ENCODE data around the gene SLC16A13. TPM values are rescaled to one million over a fixed set of nuclear protein-coding genes. Genes with fewer than 3 reads are reported as not detected.
A peak's percentile ranks its signal among the peaks of the same experiment; 100 is the strongest.

The SLC16A13 gene
- total and polyA plus RNA-seq, 7 experiments from 2014 or later: 1.8 to 20.9 (median 4.4) TPM

DNA sequence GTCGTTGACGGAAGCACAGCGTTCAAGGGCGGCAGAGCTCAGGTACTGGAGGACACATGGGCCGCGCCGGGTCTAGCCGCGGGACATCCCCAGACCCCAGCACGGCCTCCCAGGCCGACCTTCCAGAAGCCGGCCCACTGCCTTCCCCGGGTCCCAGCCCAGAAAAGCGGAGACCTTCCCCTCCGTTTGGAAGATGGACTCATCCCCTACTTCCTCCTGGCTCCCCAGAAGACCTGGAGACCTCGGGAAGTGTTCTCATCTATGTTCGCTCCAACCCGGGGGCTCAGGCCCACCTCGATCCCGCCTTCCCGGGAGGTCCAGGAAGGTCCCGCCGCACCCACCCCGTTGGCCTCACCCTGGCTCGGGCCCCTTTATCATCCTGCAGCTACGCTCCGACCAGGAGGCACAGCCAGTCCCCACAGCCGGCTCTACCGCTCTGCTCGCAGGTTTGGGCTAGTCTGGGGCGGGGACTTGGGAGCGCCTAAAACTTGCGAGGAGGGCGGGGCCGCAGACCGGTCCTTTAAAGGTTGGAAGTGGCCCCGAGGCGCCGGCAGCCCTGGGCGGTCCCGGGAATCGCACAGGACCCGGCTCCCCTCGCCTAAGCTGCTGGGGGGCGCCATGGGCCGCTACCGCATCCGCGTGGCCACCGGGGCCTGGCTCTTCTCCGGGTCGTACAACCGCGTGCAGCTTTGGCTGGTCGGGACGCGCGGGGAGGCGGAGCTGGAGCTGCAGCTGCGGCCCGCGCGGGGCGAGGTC is 40.1 kb upstream of the SLC16A13 start, which contains the start of gene ALOX12:
ALOX12 (plus strand) TSS at position 550 of the 756 bp plus-strand sequence; CDS start at position 619, 69 bp downstream.
- peaks cover 0 to 12% (median 5%) of the 10 kb centered on the region in 7 donors for H3K4me1 Mint-ChIP-seq
- intact Hi-C loops (cut with micrococcal nuclease): no loop called here
- peak within 1 kb of the TSS in 1 of 10 donors; percentile 47 for H3K4me3 Mint-ChIP-seq
- Histone ChIP-seq H3K9me3 (ENCODE audit: control insufficient read depth in 2 of 3, low read length in 3 of 3) (no peaks in the 10 kb centered on the region), H3K4me3 (ENCODE audit: low read length) (no peak within 1 kb of the TSS), H3K36me3 (ENCODE audit: control insufficient read depth in 2 of 3, insufficient read depth in 3 of 3, low read length in 3 of 3) (peaks cover 0 to 40% (median 2%) of the 10 kb centered on the region in 3 experiments), H3K27ac (ENCODE audit: low read depth, low read length) (no peak within 1 kb of the TSS), H3K27me3 (ENCODE audit: control insufficient read depth in 2 of 2, insufficient read depth in 2 of 2, low read length in 2 of 2) (no peaks in the 10 kb centered on the region), H3K4me1 (ENCODE audit: control insufficient read depth in 2 of 2, insufficient read depth in 2 of 2, low read length in 2 of 2) (no peaks in the 10 kb centered on the region)
- POLR2A ChIA-PET: no interaction called here
- CTCF ChIA-PET: no interaction called here
- H3K27ac Mint-ChIP-seq: peak within 1 kb of the TSS in 2 of 9 donors; percentile 19 to 25
- ATAC-seq: peak; percentile 20
- peaks cover 4 to 28% (median 17%) of the 10 kb centered on the region in 5 donors for H3K36me3 Mint-ChIP-seq
- H3K27me3 Mint-ChIP-seq: no peaks in the 10 kb centered on the region
- peaks cover 0 to 2% (median 0%) of the 10 kb centered on the region in 11 donors for H3K9me3 Mint-ChIP-seq
- DNase-seq: no peak

DNA sequence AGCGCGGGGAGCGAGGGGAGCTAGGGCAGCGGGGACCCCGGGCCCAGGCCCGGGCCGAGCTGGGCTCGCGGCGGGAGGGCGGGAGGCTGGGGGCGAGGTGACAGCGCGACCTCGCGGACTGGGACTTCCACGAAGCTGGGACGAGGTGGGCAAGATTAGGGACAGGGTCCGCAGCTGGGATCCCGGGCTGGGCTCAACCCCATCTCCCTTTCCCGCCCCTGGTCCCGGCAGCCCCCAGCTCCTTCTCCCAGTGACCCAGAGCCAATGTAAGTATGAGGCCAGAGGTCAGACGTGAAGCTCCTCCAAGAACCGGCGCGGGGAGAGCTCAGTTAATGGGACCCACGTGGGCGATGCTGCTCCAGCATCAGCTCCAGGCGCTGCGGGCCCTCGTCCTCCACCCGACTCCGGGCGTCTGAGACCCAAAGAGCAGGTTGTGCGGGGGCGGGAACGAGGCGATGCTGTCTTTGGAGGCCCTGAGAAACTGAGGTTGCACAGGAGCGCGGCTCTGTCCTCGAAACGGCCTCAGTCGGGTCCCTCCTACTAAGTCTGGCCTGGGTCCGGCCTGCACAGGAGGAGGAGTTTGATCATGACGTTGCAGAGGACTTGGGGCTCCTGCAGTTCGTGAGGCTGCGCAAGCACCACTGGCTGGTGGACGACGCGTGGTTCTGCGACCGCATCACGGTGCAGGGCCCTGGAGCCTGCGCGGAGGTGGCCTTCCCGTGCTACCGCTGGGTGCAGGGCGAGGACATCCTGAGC is 39.4 kb upstream of the SLC16A13 start:
- H3K4me3 Mint-ChIP-seq: no peak overlapping the region
- peaks cover 0 to 12% (median 5%) of the 10 kb centered on the region in 7 donors for H3K4me1 Mint-ChIP-seq
- DNase-seq: no peak
- peaks cover 0 to 2% (median 0%) of the 10 kb centered on the region in 11 donors for H3K9me3 Mint-ChIP-seq
- no peaks in the 10 kb centered on the region for H3K9me3 ChIP-seq (ENCODE audit: control insufficient read depth in 2 of 3, low read length in 3 of 3)
- H3K4me3 ChIP-seq (ENCODE audit: low read length): no peak overlapping the region
- intact Hi-C loops (cut with micrococcal nuclease): no loop called here
- no peaks in the 10 kb centered on the region for H3K4me1 ChIP-seq (ENCODE audit: control insufficient read depth in 2 of 2, insufficient read depth in 2 of 2, low read length in 2 of 2)
- H3K27me3 ChIP-seq (ENCODE audit: control insufficient read depth in 2 of 2, insufficient read depth in 2 of 2, low read length in 2 of 2): no peaks in the 10 kb centered on the region
- H3K27me3 Mint-ChIP-seq: no peaks in the 10 kb centered on the region
- ChIA-PET POLR2A (no interaction called here), CTCF (no interaction called here)
- H3K36me3 Mint-ChIP-seq: peaks cover 4 to 32% (median 21%) of the 10 kb centered on the region in 5 donors
- no peak overlapping the region for H3K27ac ChIP-seq (ENCODE audit: low read depth, low read length)
- ATAC-seq: no peak
- H3K27ac Mint-ChIP-seq: no peak overlapping the region
- H3K36me3 ChIP-seq (ENCODE audit: control insufficient read depth in 2 of 3, insufficient read depth in 3 of 3, low read length in 3 of 3): peaks cover 4 to 48% (median 6%) of the 10 kb centered on the region in 3 experiments

DNA sequence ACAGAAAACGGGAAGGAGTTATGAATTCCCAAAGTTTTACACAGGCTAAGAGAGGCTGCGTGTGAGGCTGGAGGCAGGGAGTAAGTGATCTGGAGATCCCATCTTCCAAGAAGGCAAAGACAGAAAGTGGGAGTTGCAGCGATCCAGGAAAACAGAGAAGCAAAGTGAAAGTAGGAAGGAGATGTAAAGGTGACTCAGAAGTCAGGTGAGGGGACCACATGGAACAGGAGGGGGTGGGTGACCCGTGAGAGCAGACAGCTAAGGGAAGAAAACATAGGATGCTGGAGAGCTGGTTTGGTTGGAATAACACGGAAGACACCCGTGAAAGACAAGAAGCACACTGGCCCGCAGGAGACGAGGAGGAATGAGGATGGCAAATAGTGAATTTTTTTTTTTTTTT is 38.6 kb upstream of the SLC16A13 start:
- ChIA-PET CTCF (no interaction called here), POLR2A (no interaction called here)
- ATAC-seq (no peak), DNase-seq (no peak)
- H3K4me3 ChIP-seq (ENCODE audit: low read length): no peak overlapping the region
- H3K36me3 ChIP-seq (ENCODE audit: control insufficient read depth in 2 of 3, insufficient read depth in 3 of 3, low read length in 3 of 3): peaks cover 8 to 55% (median 10%) of the 10 kb centered on the region in 3 experiments
- peaks cover 0 to 15% (median 8%) of the 10 kb centered on the region in 7 donors for H3K4me1 Mint-ChIP-seq
- H3K9me3 Mint-ChIP-seq: peaks cover 0 to 2% (median 0%) of the 10 kb centered on the region in 11 donors
- H3K9me3 ChIP-seq (ENCODE audit: control insufficient read depth in 2 of 3, low read length in 3 of 3): no peaks in the 10 kb centered on the region
- H3K4me1 ChIP-seq (ENCODE audit: control insufficient read depth in 2 of 2, insufficient read depth in 2 of 2, low read length in 2 of 2): no peaks in the 10 kb centered on the region
- no peaks in the 10 kb centered on the region for H3K27me3 Mint-ChIP-seq
- peak overlapping the region in 1 of 10 donors; percentile 29 for H3K4me3 Mint-ChIP-seq
- intact Hi-C loops (cut with micrococcal nuclease): no loop called here
- no peaks in the 10 kb centered on the region for H3K27me3 ChIP-seq (ENCODE audit: control insufficient read depth in 2 of 2, insufficient read depth in 2 of 2, low read length in 2 of 2)
- H3K36me3 Mint-ChIP-seq: peaks cover 7 to 38% (median 26%) of the 10 kb centered on the region in 5 donors
- peak overlapping the region in 2 of 9 donors; percentile 25 to 84 for H3K27ac Mint-ChIP-seq
- H3K27ac ChIP-seq (ENCODE audit: low read depth, low read length): no peak overlapping the region

DNA sequence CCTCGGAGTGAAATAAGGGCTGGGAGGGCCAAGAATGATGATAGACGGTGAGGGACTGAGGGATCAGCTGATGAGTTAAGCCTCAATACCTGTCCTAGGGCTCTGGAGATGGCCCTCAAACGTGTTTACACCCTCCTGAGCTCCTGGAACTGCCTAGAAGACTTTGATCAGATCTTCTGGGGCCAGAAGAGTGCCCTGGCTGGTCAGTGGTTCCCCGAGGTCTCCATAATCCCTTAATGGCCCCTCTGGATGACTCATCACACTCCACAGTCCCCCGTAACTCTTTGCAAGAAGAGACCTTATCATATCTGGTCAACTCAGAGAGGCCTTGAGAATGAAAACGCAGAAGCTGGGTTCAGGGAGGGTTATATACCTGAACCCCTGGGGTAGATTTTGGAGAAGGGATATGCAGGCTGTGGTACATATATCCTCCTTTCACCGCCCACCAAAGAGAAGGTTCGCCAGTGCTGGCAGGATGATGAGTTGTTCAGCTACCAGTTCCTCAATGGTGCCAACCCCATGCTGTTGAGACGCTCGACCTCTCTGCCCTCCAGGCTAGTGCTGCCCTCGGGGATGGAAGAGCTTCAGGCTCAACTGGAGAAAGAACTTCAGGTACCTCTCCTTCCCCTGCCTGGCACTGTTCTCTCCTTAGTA is 36.8 kb upstream of the SLC16A13 start:
- H3K36me3 Mint-ChIP-seq: peaks cover 9 to 44% (median 29%) of the 10 kb centered on the region in 5 donors
- peaks cover 0 to 18% (median 8%) of the 10 kb centered on the region in 7 donors for H3K4me1 Mint-ChIP-seq
- Histone ChIP-seq H3K27me3 (ENCODE audit: control insufficient read depth in 2 of 2, insufficient read depth in 2 of 2, low read length in 2 of 2) (no peaks in the 10 kb centered on the region), H3K4me3 (ENCODE audit: low read length) (no peak overlapping the region), H3K27ac (ENCODE audit: low read depth, low read length) (no peak overlapping the region), H3K4me1 (ENCODE audit: control insufficient read depth in 2 of 2, insufficient read depth in 2 of 2, low read length in 2 of 2) (no peaks in the 10 kb centered on the region), H3K36me3 (ENCODE audit: control insufficient read depth in 2 of 3, insufficient read depth in 3 of 3, low read length in 3 of 3) (peaks cover 8 to 65% (median 12%) of the 10 kb centered on the region in 3 experiments), H3K9me3 (ENCODE audit: control insufficient read depth in 2 of 3, low read length in 3 of 3) (no peaks in the 10 kb centered on the region)
- ATAC-seq (no peak), DNase-seq (no peak)
- H3K27ac Mint-ChIP-seq: peak overlapping the region in 2 of 9 donors; percentile 52 to 55
- ChIA-PET POLR2A (no interaction called here), CTCF (no interaction called here)
- H3K9me3 Mint-ChIP-seq: peaks cover 0 to 2% (median 0%) of the 10 kb centered on the region in 11 donors
- H3K4me3 Mint-ChIP-seq: no peak overlapping the region
- intact Hi-C loops (cut with micrococcal nuclease): no loop called here
- H3K27me3 Mint-ChIP-seq: no peaks in the 10 kb centered on the region

DNA sequence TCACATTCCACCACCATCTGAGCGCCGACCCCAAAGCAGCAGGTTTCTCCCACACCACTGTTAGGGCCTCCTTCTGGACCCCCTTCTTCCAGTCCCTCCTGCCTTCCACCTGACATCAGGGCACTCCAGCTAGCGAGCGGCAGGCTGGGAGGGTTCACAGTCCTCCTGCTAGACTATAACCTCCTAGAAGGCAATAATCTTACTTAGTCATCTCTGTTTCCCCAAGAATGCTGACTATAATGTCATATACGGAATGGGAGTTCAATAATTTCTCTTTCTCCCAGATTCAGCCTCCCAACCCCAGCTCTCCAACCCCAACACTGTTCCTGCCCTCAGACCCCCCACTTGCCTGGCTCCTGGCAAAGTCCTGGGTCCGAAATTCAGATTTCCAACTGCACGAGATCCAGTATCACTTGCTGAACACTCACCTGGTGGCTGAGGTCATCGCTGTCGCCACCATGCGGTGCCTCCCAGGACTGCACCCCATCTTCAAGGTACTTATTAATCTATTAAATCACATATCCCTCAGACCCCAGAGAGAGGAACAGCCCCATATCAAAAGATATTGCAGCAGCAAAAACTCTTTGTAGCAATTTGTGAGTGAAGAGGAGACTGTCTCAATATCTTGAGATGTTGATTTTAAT is 34.4 kb upstream of the SLC16A13 start:
- H3K4me1 Mint-ChIP-seq: peaks cover 6 to 22% (median 12%) of the 10 kb centered on the region in 7 donors
- ATAC-seq (peak; percentile 37), DNase-seq (peak in 4 of 9 donors; percentile 19 to 44 (median 26))
- H3K36me3 Mint-ChIP-seq: peaks cover 9 to 44% (median 29%) of the 10 kb centered on the region in 5 donors
- no peaks in the 10 kb centered on the region for H3K27me3 Mint-ChIP-seq
- ChIA-PET POLR2A (interaction anchor here (0.5 to 2.0 kb wide), 2 partner anchors 11 to 139 kb away, joined by 3 to 4 read pairs; partner anchors contain the start of gene RNASEK), CTCF (no interaction called here)
- Histone ChIP-seq H3K4me1 (ENCODE audit: control insufficient read depth in 2 of 2, insufficient read depth in 2 of 2, low read length in 2 of 2) (no peaks in the 10 kb centered on the region), H3K4me3 (ENCODE audit: low read length) (no peak overlapping the region), H3K9me3 (ENCODE audit: control insufficient read depth in 2 of 3, low read length in 3 of 3) (no peaks in the 10 kb centered on the region), H3K36me3 (ENCODE audit: control insufficient read depth in 2 of 3, insufficient read depth in 3 of 3, low read length in 3 of 3) (peaks cover 8 to 66% (median 12%) of the 10 kb centered on the region in 3 experiments), H3K27me3 (ENCODE audit: control insufficient read depth in 2 of 2, insufficient read depth in 2 of 2, low read length in 2 of 2) (no peaks in the 10 kb centered on the region), H3K27ac (ENCODE audit: low read depth, low read length) (no peak overlapping the region)
- intact Hi-C loops (cut with micrococcal nuclease): loop anchor here in 1 of 2 donors (5.0 kb wide), 1 partner anchor 334 kb away; no protein-coding TSS in a partner anchor
- peaks cover 0 to 2% (median 0%) of the 10 kb centered on the region in 11 donors for H3K9me3 Mint-ChIP-seq
- peak overlapping the region in 4 of 9 donors; percentile 39 to 77 (median 53) for H3K27ac Mint-ChIP-seq
- H3K4me3 Mint-ChIP-seq: no peak overlapping the region

All from naive thymus-derived CD4-positive, alpha-beta T cell (primary cell).